GM12878 (cell line): ENCODE data around the gene SERPINE1.
"Not testable (repeated sequence)": the region's sequence is repeated elsewhere in the genome, so short reads cannot be mapped to it uniquely, and the experiment has no call there.

Experiments
- ATF2 ChIP-seq: IDR thresholded peaks from 2 replicates; pipeline ENCODE4 v1.6.1; 2012; ENCODE audit warnings: low read length, inconsistent platforms
- EP300 ChIP-seq, 2 experiments: fragments of 150-350 bp in 1 of 2; IDR thresholded peaks; 2 replicates each; pipeline ENCODE4 v1.6.1; 2011 to 2012; ENCODE audit warnings: low read depth in 2 of 2, low read length in 2 of 2, borderline replicate concordance in 1 of 2, improper control_type of control experiment in 1 of 2, inconsistent platforms in 1 of 2; ENCODE audit not compliant: control insufficient read depth in 1 of 2
- EZH2 ChIP-seq: IDR thresholded peaks from 2 replicates; pipeline ENCODE4 v1.6.1; 2012; ENCODE audit warnings: low read depth, mild to moderate bottlenecking, control low read depth, inconsistent platforms, low read length, borderline replicate concordance; ENCODE audit not compliant: control insufficient read depth
- HDAC2 ChIP-seq: fragments of 200-600 bp; sonication (generic); IDR thresholded peaks from 2 replicates; pipeline ENCODE4 v1.6.1; 2017
- HDAC6 ChIP-seq: fragments of 200-600 bp; sonication (generic); IDR thresholded peaks from one replicate; pipeline ENCODE4 v1.8.0; 2017; ENCODE audit warnings: antibody characterized with exemption; ENCODE audit not compliant: unreplicated experiment
- LARP7 ChIP-seq: fragments of 450-650 bp; IDR thresholded peaks from 2 replicates; pipeline ENCODE4 v1.6.1; 2017; ENCODE audit warnings: mild to moderate bottlenecking
- POLR2AphosphoS5 ChIP-seq: IDR thresholded peaks from 2 replicates; pipeline ENCODE4 v1.6.1; 2011; ENCODE audit warnings: mild to moderate bottlenecking, low read length, inconsistent platforms
- POU2F2 ChIP-seq: IDR thresholded peaks from 3 replicates; pipeline ENCODE4 v1.6.1; 2011; ENCODE audit warnings: low read depth, mild to moderate bottlenecking, low read length, borderline replicate concordance
- RAD21 ChIP-seq: IDR thresholded peaks from 2 replicates; pipeline ENCODE4 v1.6.1; 2011; ENCODE audit warnings: mild to moderate bottlenecking, low read depth, low read length, moderate library complexity; ENCODE audit not compliant: insufficient read depth
- SREBF1 ChIP-seq: IDR thresholded peaks from 2 replicates; pipeline ENCODE4 v1.6.1; 2012; ENCODE audit warnings: mild to moderate bottlenecking, low read length
- YY1 ChIP-seq: IDR thresholded peaks from 2 replicates; pipeline ENCODE4 v1.6.1; 2011; ENCODE audit warnings: low read depth, mild to moderate bottlenecking, low read length
- TF ChIP-seq, protein P1 (sequence below), 3 experiments: IDR thresholded peaks in 2 of 3; conservative IDR thresholded peaks in 1 of 3; 2 replicates each; pipeline ENCODE4 v1.5.1; 2011; ENCODE audit warnings: low read depth in 3 of 3, low read length in 3 of 3, mild to moderate bottlenecking in 3 of 3, control low read depth in 2 of 3, moderate library complexity in 2 of 3, inconsistent platforms in 1 of 3, mixed read lengths in 1 of 3; ENCODE audit not compliant: control insufficient read depth in 2 of 3, insufficient read depth in 1 of 3; ENCODE audit errors: extremely low read depth in 1 of 3
- TF ChIP-seq, protein P2 (sequence below): IDR thresholded peaks from 2 replicates; pipeline ENCODE4 v1.6.1; 2012; ENCODE audit warnings: low read depth, low read length, improper control_type of control experiment

DNA sequence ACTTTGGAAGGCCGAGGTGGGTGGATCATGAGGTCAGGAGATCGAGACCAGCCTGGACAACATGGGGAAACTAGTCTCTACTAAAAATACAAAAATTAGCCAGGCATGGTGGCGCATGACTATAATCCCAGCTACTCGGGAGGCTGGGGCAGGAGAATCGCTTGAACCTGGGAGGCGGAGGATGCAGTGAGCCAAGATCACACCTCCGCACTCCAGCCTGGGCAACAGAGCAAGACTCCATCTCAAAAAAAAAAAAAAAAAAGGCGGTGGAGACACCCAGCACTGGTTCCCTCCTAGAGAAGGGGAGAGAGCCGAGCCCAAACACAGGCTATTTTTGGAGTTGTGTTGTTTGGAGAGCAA lies 5.3 kb upstream of the SERPINE1 start:
- not testable (repeated sequence) for TF ChIP-seq EZH2; SREBF1; HDAC2; ATF2; EP300 (IDR thresholded peaks at IDR 0.05; ENCODE audit: borderline replicate concordance in 1 of 2, control insufficient read depth in 1 of 2, low read depth in 2 of 2, low read length in 2 of 2); RAD21; YY1; POLR2AphosphoS5; LARP7; POU2F2; HDAC6
- TF ChIP-seq, protein P1, sequence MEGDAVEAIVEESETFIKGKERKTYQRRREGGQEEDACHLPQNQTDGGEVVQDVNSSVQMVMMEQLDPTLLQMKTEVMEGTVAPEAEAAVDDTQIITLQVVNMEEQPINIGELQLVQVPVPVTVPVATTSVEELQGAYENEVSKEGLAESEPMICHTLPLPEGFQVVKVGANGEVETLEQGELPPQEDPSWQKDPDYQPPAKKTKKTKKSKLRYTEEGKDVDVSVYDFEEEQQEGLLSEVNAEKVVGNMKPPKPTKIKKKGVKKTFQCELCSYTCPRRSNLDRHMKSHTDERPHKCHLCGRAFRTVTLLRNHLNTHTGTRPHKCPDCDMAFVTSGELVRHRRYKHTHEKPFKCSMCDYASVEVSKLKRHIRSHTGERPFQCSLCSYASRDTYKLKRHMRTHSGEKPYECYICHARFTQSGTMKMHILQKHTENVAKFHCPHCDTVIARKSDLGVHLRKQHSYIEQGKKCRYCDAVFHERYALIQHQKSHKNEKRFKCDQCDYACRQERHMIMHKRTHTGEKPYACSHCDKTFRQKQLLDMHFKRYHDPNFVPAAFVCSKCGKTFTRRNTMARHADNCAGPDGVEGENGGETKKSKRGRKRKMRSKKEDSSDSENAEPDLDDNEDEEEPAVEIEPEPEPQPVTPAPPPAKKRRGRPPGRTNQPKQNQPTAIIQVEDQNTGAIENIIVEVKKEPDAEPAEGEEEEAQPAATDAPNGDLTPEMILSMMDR (IDR thresholded peaks at IDR 0.05 in 2 of 3, conservative IDR thresholded peaks at IDR 0.05 in 1 of 3; ENCODE audit: control insufficient read depth in 2 of 3, extremely low read depth in 1 of 3, insufficient read depth in 1 of 3, low read depth in 3 of 3, low read length in 3 of 3), result not testable (repeated sequence)
- TF ChIP-seq, protein P2, sequence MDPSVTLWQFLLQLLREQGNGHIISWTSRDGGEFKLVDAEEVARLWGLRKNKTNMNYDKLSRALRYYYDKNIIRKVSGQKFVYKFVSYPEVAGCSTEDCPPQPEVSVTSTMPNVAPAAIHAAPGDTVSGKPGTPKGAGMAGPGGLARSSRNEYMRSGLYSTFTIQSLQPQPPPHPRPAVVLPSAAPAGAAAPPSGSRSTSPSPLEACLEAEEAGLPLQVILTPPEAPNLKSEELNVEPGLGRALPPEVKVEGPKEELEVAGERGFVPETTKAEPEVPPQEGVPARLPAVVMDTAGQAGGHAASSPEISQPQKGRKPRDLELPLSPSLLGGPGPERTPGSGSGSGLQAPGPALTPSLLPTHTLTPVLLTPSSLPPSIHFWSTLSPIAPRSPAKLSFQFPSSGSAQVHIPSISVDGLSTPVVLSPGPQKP, result not testable (repeated sequence)
